T-cell (primary cell): ENCODE data around the gene FBXL16. TPM values are rescaled to one million over a fixed set of nuclear protein-coding genes. Genes with fewer than 3 reads are reported as not detected.

Source experiments
- ATAC-seq, 4 experiments: fragments of 200-7000 bp in 3 of 4; fragments of 150-1000 bp in 1 of 4; cut with Tn5 transposase; replicated peaks in 1 of 4; 1 replicate in 3 of 4; 2 replicates in 1 of 4; pipeline ENCODE4 v1.10.0; 2021; ENCODE audit warnings: moderate library complexity in 3 of 4, mild to moderate bottlenecking in 2 of 4, moderate number of reproducible peaks in 1 of 4
- CTCF ChIA-PET, 2 donors: fragments of 300-600 bp; sonication (Branson Sonifier 250); formaldehyde crosslinking; loops; one replicate each; lab custom pipeline; 2022; ENCODE audit warnings: antibody characterized with exemption in 2 of 2; lab: Charles Lee
- POLR2A ChIA-PET, 2 donors: fragments of 300-600 bp; sonication (Branson Sonifier 250); formaldehyde crosslinking; loops; one replicate each; lab custom pipeline; 2022; ENCODE audit warnings: antibody characterized with exemption in 2 of 2; lab: Charles Lee
- DNase-seq, 35 experiments: peaks; one replicate each; pipeline versions ENCODE4 v3.0.0 to v3.0.0-alpha.2; 2013 to 2023
- H3K27ac ChIP-seq: one replicate; pipeline ENCODE4 v1.5.1; 2013; ENCODE audit warnings: low read length
- H3K27me3 ChIP-seq, 2 experiments: replicated peaks in 1 of 2; 1 replicate in 1 of 2; 2 replicates in 1 of 2; pipeline versions ENCODE4 v1.6.1 to v1.7.0; 2013; ENCODE audit warnings: low read length in 1 of 2, mixed read lengths in 1 of 2; ENCODE audit not compliant: control insufficient read depth in 2 of 2, insufficient read depth in 2 of 2; ENCODE audit errors: extremely low read depth in 1 of 2
- H3K36me3 ChIP-seq, 2 donors: 1 replicate in 1 of 2; 2 replicates in 1 of 2; pipeline versions ENCODE4 v1.6.1 to v1.7.0; 2013; ENCODE audit warnings: low read length in 1 of 2; ENCODE audit not compliant: control insufficient read depth in 2 of 2, insufficient read depth in 1 of 2; ENCODE audit errors: extremely low read depth in 1 of 2
- H3K4me1 ChIP-seq, 2 experiments: 1 replicate in 1 of 2; 2 replicates in 1 of 2; pipeline versions ENCODE4 v1.6.1 to v1.7.0; 2013; ENCODE audit warnings: low read length in 2 of 2, mixed read lengths in 1 of 2; ENCODE audit not compliant: insufficient read depth in 2 of 2, control insufficient read depth in 1 of 2; ENCODE audit errors: extremely low read depth in 1 of 2
- H3K4me3 ChIP-seq, 2 donors: 1 replicate in 1 of 2; 2 replicates in 1 of 2; pipeline versions ENCODE4 v1.5.1 to v1.7.0; 2013; ENCODE audit warnings: mild to moderate bottlenecking in 2 of 2, low read length in 1 of 2, moderate library complexity in 1 of 2; ENCODE audit not compliant: control insufficient read depth in 1 of 2; ENCODE audit errors: extremely low read depth in 1 of 2
- H3K9me3 ChIP-seq: 2 replicates; pipeline ENCODE4 v1.7.0; 2013
- H3K27ac Mint-ChIP-seq, 2 donors: one replicate each; pipeline ENCODE4 v1.8.0; 2020 to 2021; ENCODE audit warnings: mild to moderate bottlenecking in 2 of 2, mixed read lengths in 2 of 2
- H3K27me3 Mint-ChIP-seq, 2 donors: one replicate each; pipeline ENCODE4 v1.8.0; 2021 to 2022; ENCODE audit warnings: mixed read lengths in 2 of 2
- H3K36me3 Mint-ChIP-seq: one replicate; pipeline ENCODE4 v1.8.0; 2021; ENCODE audit warnings: mixed read lengths
- H3K4me1 Mint-ChIP-seq, 3 donors: one replicate each; pipeline ENCODE4 v1.8.0; 2020 to 2022; ENCODE audit warnings: mixed read lengths in 3 of 3, mild to moderate bottlenecking in 1 of 3
- H3K4me3 Mint-ChIP-seq, 3 donors: one replicate each; pipeline ENCODE4 v1.8.0; 2020 to 2022; ENCODE audit warnings: mild to moderate bottlenecking in 3 of 3, mixed read lengths in 3 of 3, moderate library complexity in 3 of 3
- H3K9me3 Mint-ChIP-seq, 3 donors: one replicate each; pipeline ENCODE4 v1.8.0; 2020 to 2022; ENCODE audit warnings: mixed read lengths in 3 of 3
- WGBS: methylation state at CpG from one replicate; pipeline ENCODE4 v1.1.5; 2013; ENCODE audit warnings: missing lambda C conversion rate; ENCODE audit not compliant: insufficient coverage; 5-methylcytosine and 5-hydroxymethylcytosine counted together
- total RNA-seq, 35 experiments: library from RNA in 6 of 35; stranded (reverse) in 6 of 35; fragments of 120-200 nt in 1 of 35; gene quantifications; one replicate each; pipeline versions ENCODE4 v1.2.1 to v1.2.4 and lab custom pipeline; 2013 to 2026

Gene FBXL16
- total RNA-seq, 5 donors from 2014 or later (not counting 1 experiment from before 2014, with no cell fraction given) = 16.4 to 65.5 (median 50.2) TPM

DNA sequence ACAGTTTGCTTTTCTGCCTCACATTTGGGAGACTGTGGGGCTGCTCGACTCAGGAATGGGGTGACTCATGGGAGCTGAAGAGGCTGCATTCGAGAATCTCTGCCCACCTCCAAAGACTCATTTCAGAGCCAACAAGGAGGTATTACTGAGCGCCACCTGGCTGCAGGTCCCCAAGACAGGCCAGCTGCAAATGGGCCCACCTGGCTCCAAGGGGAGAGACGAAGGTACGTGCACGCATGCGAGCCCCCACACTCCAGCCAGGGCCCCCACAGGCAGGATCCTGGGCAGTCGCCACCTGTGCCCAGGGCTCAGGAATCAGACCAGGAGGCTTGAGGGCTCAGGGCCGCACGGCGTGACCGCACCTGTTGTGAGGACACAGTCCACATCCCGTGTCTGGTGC is 27.3 kb upstream of the FBXL16 start:
- Histone ChIP-seq H3K9me3 (no peaks in the 10 kb centered on the region), H3K27ac (no peak overlapping the region), H3K4me3 (no peak overlapping the region), H3K4me1 (peaks cover 0 to 7% of the 10 kb centered on the region in 2 experiments), H3K27me3 (no peaks in the 10 kb centered on the region), H3K36me3 (peaks cover 23 to 45% of the 10 kb centered on the region in 2 donors)
- Mint-ChIP-seq H3K4me1 (peaks cover 0 to 5% (median 3%) of the 10 kb centered on the region in 3 donors), H3K27ac (no peak overlapping the region), H3K27me3 (no peaks in the 10 kb centered on the region), H3K36me3 (peaks cover 12% of the 10 kb centered on the region), H3K9me3 (no peaks in the 10 kb centered on the region), H3K4me3 (no peak overlapping the region)
- ChIA-PET CTCF (no interaction called here), POLR2A (no interaction called here)
- WGBS = 93% methylated on average over 12 of the region's 13 CpGs
- DNase-seq (no peak), ATAC-seq (no peak)

- ChIA-PET POLR2A (no interaction called here), CTCF (no interaction called here)
- H3K9me3 ChIP-seq = no peaks in the 10 kb centered on the region
- Mint-ChIP-seq H3K4me1 (peaks cover 0 to 2% (median 0%) of the 10 kb centered on the region in 3 donors), H3K27ac (no peak overlapping the region), H3K36me3 (peaks cover 9% of the 10 kb centered on the region), H3K9me3 (no peaks in the 10 kb centered on the region), H3K27me3 (no peaks in the 10 kb centered on the region), H3K4me3 (no peak overlapping the region)
- H3K27ac ChIP-seq = no peak overlapping the region
- 99% methylated on average over 10 of the region's 12 CpGs for WGBS
- H3K27me3 ChIP-seq = no peaks in the 10 kb centered on the region
- peaks cover 23 to 42% of the 10 kb centered on the region in 2 donors for H3K36me3 ChIP-seq
- ATAC-seq (no peak), DNase-seq (no peak)
- H3K4me1 ChIP-seq = peaks cover 0 to 12% of the 10 kb centered on the region in 2 experiments
- H3K4me3 ChIP-seq = no peak overlapping the region
These were observed 26.7 kb upstream of the FBXL16 start for GRCh38 chr16:732332-732731.

DNA sequence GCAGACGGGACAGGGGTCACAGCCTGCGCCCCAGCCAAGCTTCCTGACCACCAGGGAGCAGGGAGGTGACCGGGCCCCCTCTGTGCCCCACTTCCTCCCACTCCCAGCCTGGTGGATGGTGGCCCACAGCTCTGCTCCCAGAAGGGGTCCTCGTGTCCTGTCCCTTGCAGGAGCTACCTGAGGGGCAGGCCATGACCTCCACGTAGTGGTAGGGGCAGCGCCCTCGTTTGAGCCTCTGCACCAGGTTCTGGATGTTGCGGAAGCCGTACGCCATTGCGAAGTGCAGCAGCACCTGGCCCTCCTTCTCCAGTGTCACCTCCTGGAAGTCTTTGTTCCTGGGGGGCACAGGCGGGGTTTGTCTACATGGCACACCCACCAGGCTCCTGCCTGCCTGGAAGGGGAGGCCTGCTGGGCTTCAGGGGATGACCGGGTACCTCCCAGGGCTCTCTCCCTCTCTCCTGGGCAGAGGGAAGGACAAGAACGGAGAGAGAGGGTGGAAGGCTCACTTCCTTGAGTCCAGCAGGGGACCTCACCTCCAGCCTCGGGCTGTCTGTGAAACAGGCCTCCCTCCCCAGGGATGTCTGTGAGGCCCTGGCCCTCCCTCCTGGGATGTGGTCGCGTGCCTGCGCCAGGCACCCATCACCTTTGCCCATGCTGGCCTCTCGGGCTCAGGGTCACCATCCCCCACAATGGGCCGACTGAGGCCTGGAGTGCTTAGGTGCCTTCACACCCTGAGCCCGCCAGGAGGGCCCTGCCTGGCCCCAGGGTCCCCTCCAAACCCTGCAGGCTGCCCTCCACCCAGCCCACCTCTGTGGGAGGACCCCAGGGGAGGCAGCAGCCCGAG is 25.3 kb upstream of the FBXL16 start:
- H3K4me1 ChIP-seq = peaks cover 0 to 24% of the 10 kb centered on the region in 2 experiments
- no peaks in the 10 kb centered on the region for H3K27me3 Mint-ChIP-seq
- no peak for ATAC-seq
- no peak overlapping the region for H3K4me3 ChIP-seq
- no peaks in the 10 kb centered on the region for H3K9me3 Mint-ChIP-seq
- H3K27ac Mint-ChIP-seq = no peak overlapping the region
- no peak overlapping the region for H3K4me3 Mint-ChIP-seq
- ChIA-PET POLR2A (no interaction called here), CTCF (interaction anchor here in 1 of 2 donors (0.5 to 0.9 kb wide), 2 partner anchors 11 to 18 kb away, joined by 3 to 4 read pairs; no protein-coding TSS in a partner anchor)
- H3K27ac ChIP-seq = no peak overlapping the region
- peaks cover 5% of the 10 kb centered on the region for H3K36me3 Mint-ChIP-seq
- H3K27me3 ChIP-seq = peaks cover 0 to 3% of the 10 kb centered on the region in 2 experiments
- H3K9me3 ChIP-seq = no peaks in the 10 kb centered on the region
- DNase-seq = no peak
- peaks cover 14 to 30% of the 10 kb centered on the region in 2 donors for H3K36me3 ChIP-seq
- peaks cover 0 to 5% (median 4%) of the 10 kb centered on the region in 3 donors for H3K4me1 Mint-ChIP-seq
- 86% methylated on average over 15 of the region's 22 CpGs for WGBS

DNA sequence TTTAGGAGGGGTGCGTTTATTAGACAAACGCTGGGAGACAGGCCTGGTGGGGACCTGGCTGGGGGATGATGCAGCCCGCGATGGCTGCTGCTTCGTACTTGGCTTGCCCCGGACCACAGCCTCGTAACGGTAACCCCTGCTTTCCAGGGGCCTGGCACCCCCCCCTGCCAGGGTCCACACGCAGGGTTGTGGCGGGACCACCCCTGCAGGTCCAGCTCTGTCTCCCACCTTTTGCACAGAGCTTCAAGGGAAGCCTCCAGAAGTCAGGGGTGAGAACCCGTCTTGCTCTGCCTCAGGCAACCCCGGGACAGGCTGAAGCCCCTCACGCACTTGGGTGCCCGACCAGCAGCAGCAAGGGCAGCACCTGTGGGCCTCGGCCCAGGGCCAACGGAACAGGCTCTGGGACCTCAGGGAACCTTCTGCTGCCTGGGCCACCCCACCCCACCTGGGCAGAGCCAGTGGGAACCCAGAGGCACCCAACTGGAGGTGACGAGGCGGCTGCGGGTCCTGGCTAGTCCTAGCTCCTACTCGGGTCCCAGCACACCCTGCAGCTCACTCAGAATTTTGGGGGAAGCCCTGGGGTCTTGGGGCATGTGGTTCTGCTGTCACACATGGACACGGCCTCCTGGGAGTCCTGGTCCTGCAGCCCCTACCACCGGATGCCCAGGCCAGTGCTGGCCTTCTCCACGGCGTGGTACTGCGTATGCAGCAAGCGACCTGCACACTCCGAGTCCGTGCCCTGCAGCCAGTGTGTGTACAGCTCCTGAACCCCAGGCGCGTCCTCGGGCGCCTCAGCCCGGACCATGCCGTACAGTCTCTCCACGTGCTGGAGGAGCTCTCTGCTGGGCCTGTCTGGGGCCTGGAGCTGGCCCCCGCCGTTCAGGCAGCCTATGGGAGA is 24.4 kb upstream of the FBXL16 start:
- Histone ChIP-seq H3K4me1 (peaks cover 0 to 25% of the 10 kb centered on the region in 2 experiments), H3K27ac (no peak overlapping the region), H3K4me3 (no peak overlapping the region), H3K27me3 (peaks cover 0 to 3% of the 10 kb centered on the region in 2 experiments), H3K9me3 (no peaks in the 10 kb centered on the region), H3K36me3 (peaks cover 6 to 23% of the 10 kb centered on the region in 2 donors)
- Mint-ChIP-seq H3K27ac (no peak overlapping the region), H3K4me1 (peaks cover 0 to 5% (median 4%) of the 10 kb centered on the region in 3 donors), H3K27me3 (no peaks in the 10 kb centered on the region), H3K36me3 (peaks cover under 1% of the 10 kb centered on the region), H3K4me3 (peak overlapping the region; percentile 9 to 39 (median 37)), H3K9me3 (no peaks in the 10 kb centered on the region)
- ChIA-PET POLR2A (no interaction called here), CTCF (interaction anchor here in 1 of 2 donors (0.5 kb wide), 1 partner anchor 19 kb away, joined by 4 read pairs; no protein-coding TSS in a partner anchor)
- 92% methylated on average over 36 of the region's 37 CpGs for WGBS
- no peak for ATAC-seq
- no peak for DNase-seq

GRCh38 chr16:728890-729744 is 23.5 kb upstream of the FBXL16 start:
- CTCF ChIA-PET = no interaction called here
- WGBS = 87% methylated on average over 46 of the region's 55 CpGs
- Histone ChIP-seq H3K9me3 (no peaks in the 10 kb centered on the region), H3K36me3 (peaks cover 3 to 15% of the 10 kb centered on the region in 2 donors), H3K4me1 (peaks cover 0 to 25% of the 10 kb centered on the region in 2 experiments), H3K27ac (no peak overlapping the region), H3K4me3 (no peak overlapping the region), H3K27me3 (peaks cover 0 to 3% of the 10 kb centered on the region in 2 experiments)
- H3K4me1 Mint-ChIP-seq = peaks cover 0 to 5% (median 4%) of the 10 kb centered on the region in 3 donors
- POLR2A ChIA-PET = no interaction called here
- ATAC-seq = no peak
- H3K27me3 Mint-ChIP-seq = no peaks in the 10 kb centered on the region
- no peak overlapping the region for H3K27ac Mint-ChIP-seq
- H3K4me3 Mint-ChIP-seq = peak overlapping the region in 1 of 3 donors; percentile 44
- H3K36me3 Mint-ChIP-seq = no peaks in the 10 kb centered on the region
- no peak for DNase-seq
- H3K9me3 Mint-ChIP-seq = no peaks in the 10 kb centered on the region
